Stimulated activated CD4-positive, alpha-beta T cell treated with anti-CD3 and anti-CD28 coated beads, Interleukin-15, amount 100 ng/mL, for 48 hours (primary cell): ENCODE data around the gene ACOT11.

ENCODE experiments used
- DNase-seq, 2 donors: peaks; one replicate each; pipeline ENCODE4 v3.0.0-alpha.2; 2020; ENCODE audit warnings: low read depth in 2 of 2

The ACOT11 gene

DNA sequence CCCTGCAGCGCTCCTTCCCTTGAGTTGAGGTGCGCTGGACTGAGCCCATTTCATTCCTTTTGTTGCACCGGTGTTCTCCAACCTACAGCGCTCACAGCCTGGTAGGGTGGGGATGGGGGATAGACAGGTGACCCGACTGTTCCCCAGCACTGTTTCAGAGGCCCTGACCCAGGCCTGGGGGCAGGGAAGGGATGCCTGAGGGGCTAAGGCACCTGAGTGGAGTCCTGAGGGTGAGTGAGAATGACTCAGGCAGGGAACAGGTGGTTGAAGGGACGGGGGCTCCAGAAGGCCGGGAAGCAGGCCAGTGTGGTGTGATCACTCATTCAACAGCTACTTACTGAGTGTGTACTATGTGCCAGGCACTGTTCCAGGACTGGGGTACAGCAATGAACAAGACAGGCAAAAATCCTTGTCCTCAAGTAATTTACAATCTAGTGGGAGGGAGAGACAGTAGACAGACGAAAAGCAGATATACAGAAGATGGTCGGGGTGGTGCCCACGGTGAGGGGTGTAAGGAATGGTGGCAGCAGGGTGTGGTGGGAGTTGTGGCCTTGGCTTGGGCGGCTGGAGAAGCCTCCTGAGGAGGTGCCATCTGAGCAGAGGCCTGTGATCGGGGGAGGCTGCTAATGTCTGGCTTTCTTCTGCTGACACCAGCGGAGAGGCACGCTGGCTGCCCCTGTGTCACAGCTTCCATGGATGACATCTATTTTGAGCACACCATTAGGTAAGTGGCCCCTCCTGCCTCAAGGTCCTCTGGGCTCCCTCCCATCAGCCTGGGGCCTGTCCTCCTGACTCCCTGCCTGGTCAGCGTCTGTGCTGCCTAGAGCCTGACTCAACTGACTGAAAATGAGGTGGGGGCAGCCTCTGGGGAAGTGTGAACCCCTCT is 37.4 kb downstream of the ACOT11 start:
- no peak for DNase-seq

DNA sequence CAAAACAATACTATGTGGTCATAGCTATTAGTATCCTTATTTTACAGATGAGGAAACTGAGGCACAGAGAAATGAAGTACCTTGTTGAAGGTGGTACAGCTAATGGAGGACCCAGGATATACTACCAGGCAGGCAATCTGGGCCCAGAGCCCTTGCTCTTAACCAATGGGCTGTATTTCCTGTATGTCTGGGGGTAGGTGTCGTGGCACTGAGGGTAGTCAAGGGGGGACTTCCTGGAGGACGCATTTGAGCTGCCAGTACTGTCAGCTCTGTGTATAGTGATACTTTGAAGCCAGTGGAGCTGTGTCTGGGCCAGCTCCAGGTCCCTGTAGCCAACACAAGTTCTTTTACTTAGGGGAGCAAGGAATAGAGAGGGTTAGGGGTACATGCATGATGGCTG is 40.3 kb downstream of the ACOT11 start:
- no peak for DNase-seq

DNA sequence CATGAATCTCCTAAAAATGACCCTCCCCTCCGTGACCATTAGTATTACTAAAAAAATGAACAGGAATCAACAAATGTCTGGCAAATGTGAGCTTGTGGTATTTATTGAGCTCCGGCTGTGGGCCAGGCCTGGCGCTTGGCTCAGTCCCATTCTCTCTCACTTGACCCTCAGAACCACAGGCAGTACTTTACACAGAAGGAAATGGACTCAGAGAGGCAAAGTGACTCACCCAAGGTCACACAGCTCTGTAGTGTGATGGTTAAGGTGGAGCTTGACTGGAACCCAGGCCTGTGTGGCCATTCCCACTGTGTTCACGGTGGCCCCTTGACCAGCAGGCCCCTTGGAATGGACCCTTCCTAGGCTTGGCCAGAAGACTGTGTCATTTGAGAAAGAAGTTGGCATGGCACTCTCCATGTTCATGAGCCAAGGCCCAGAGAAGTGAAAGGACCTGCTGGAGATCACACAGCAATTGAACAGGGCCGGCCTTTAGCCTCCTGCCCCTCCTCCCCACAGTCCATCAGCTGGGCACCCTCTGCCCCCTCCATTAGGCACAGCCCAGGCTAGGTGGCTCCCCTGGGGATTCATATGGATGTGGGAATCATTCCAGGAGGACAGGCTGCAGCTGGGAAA is 43.2 kb downstream of the ACOT11 start:
- DNase-seq, result no peak

DNA sequence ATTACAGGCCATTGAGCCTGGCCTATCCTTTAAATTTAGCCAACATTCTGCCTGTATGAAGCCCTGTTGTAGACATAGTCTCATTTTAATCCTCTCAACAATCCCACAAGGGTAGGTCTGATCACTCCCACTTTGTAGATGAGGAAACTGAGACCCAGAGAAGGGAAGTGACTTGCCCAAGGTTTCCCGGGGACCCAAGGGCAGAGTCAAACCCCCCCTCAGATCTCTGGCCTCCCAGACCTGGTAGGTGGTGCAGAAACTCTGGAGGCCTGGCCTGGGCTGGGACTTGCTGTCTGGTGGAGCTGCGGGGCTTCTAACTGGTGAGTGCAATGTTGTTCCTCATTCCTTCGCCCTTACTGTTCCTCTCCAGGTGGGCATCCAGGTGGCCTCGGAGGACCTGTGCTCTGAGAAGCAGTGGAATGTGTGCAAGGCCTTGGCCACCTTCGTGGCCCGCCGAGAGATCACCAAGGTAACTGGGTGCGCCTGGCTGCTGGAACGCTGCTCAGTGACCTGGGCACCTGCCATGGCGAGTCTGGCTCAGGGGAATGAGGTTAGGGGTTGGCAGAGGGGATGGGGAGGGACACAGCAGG is 45.6 kb downstream of the ACOT11 start:
- DNase-seq, result no peak

DNA sequence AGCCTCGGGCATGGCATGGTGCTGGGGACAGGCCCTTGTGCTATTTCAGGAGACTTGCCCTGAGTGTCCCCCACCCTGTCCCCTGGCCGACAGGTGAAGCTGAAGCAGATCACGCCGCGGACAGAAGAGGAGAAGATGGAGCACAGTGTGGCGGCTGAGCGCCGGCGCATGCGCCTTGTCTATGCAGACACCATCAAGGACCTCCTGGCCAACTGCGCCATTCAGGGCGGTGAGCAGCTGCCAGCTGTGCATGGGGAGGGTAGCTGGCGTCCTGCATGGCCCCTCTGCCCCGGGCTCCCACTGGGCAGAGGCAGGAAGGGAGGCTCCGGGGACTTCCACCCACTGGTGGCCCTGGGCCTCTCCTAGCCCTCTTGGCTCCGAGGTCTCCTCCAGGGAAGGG is 46.4 kb downstream of the ACOT11 start:
- no peak for DNase-seq

DNA sequence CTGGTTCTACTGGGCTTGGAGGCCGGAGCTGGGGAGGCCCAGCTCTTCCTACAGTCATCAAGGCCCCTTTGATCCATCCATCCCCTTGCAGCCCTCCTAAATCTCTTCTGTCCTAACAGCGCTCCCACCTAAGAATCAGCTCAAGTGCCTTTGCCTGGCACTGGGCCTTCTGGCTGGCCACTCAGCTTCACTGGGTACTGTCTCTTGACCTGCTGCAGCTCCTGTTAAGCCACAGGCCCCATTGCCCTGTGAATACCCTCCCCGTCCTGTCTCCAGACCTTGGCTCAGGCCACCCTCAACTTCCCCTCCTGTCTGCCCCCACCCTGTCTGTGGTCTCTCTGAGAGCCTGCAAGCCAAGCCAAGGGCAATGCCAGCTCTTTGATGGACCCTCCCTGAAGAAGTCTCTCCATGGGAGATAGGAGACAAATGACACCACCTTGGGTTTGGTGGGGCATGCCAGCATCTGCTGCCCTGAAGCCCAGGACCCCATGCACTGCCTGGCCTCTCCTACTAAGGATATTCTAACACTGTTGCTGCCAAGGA is 48.0 kb downstream of the ACOT11 start:
- no peak for DNase-seq

DNA sequence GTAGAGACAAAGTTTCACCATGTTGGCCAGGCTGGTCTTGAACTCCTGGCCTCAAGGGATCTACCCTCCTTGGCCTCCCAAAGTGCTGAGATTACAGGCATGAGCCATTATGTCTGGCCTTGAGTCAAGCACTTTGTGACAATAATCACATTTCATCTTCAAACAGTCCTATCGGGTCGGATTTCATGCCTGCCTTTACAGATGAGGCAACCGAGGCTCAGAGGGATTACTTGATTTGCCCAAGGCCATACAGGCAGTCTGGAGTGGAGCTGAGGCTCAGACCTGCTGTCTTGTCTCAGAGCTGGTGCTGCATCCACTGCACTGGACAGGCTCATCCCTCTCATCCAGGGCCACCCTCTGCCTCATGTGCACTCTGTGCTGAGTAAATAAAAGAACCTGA is 48.7 kb downstream of the ACOT11 start:
- DNase-seq, result no peak

DNA sequence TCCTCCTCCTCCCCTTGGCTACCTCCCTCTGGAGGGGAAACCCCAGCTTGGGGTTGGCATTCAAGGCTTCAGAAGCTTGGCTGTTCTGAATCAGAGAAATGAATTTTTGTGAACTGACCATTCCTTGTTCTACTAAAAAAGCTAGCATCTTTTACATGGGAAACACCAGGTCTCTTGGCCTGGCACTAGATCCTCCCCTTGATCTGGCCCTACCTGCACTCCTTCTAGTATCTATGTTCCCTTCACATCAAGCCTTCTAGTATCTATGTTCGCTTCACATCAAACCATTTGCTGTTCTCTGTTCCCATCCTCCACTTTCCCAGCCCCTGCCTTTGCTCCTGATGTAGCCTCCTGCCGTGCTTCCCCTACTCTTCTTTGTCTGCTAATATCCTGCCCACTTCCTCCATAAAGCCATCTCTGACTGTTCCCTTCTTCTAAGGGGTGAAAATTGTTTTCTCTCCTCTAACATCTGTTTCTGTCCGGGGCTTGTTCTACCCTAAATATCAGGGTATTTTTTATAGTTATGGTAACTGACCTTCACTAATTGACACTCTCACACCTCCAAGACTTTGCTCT is 49.5 kb downstream of the ACOT11 start:
- no peak for DNase-seq

DNA sequence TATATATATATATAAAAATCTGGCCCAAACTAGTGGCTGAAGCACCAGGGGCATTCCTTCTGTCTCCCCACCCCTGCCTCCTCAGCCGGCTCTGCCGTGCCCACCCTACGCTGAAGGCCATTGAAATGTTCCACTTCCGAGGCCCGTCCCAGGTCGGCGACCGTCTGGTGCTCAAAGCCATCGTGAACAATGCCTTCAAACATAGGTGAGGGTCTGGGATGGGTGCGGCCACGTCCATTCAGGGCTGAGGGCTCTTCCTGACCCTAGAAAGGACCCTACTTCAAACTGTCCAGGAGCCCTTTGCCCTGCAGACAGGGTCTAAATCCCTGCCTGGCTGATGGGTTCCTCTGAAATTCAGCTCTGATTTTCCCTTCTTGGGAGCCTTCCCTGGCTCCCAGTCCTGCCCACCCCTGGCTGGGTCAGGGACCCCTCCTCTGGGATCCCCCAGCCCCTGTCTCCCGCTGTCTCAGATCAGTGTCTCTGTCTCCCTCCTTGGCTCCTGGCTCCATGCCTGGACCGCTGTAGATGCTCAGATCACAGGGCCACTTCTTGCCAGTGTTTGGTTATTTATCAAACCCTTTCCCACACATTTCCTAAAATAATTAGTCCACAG is 51.3 kb downstream of the ACOT11 start:
- DNase-seq, result no peak

DNA sequence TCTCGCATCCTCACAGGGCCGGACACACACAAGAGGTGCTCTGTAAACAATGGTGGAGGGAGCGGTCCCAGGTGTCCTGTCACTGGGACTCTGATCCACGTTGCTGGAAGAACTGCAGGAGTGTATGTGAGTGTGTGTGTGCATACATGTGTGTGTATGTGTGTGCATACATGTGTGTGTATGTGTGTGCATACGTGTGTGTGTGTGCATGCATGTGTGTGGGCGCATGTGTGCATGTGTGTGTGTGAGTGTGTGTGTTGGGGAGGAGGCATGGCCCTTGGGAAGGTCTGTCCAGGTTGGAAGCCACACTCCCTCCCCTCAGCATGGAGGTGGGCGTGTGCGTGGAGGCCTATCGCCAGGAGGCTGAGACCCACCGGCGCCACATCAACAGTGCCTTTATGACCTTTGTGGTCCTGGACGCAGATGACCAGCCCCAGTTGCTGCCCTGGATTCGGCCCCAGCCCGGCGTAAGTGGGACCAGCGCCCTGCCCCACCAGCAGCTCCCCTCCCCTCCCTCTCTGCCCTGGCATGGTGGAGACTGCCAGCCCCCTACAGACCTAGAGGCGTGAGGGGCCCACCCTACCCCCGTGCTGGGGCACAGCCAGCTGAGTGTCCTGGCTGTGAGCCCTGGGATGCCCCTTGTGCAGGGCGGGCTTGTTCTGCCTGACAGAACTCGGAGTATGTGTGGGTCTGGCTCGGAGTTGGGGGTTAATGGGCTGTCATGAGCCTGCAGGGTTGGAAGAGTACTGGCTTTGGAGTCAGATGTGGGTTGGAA is 53.1 kb downstream of the ACOT11 start:
- no peak for DNase-seq

DNA sequence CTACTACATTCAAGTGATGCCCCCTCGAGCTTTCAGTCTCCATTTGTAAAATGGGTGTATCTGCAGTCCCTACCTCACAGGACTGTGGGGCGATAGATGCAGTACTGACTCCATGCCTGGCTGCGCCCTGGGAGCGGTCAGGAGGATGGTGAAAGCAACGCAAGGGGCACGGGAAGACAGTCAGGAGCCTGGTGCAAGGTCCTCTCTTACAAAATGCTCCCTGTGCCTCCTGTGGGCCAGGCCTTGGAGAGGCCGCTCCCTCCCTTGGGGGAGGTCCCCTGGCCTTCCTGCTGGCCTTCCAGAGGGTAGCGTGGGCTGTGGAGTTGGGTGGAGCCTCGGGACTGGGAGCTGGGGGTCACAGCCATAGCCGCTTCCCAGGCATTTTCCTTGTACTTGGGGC is 53.7 kb downstream of the ACOT11 start:
- DNase-seq, result no peak

DNA sequence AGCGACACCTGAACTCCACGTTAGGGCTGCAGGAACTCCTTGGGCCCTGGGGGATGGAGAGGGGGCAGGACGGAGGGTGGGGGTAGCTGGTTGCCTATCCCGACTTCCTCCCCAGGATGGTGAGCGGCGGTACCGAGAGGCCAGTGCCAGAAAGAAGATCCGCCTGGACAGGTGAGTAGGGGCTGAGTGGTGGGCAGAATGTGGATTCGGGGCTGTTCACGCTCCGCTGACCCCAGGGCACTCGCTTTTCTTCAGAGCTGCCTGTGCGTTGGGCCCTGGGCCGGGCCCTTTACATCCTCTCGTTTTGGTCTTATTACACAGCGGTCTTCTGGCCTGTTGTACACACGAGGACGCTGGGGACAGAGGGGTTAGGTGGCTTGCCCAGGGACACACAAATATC is 54.5 kb downstream of the ACOT11 start:
- DNase-seq, result no peak

DNA sequence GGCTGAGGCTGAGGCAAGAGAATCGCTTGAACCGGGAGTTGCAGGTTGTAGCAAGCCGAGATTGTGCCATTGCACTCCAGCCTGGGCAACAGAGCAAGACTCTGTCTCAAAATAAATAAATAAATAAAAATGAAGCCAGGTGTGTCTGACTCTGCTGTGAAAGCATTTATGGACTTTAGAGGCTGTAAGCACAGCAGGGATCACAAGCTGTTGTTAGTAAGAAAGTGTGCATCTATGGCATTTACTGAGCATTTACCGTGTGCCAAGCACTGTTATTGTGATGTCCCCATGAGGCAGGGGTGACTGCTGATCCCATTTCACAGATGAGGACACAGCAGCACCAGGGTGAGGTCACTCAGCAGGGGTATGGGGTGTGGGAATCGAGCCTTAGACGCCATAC is 55.2 kb downstream of the ACOT11 start:
- DNase-seq, result no peak

DNA sequence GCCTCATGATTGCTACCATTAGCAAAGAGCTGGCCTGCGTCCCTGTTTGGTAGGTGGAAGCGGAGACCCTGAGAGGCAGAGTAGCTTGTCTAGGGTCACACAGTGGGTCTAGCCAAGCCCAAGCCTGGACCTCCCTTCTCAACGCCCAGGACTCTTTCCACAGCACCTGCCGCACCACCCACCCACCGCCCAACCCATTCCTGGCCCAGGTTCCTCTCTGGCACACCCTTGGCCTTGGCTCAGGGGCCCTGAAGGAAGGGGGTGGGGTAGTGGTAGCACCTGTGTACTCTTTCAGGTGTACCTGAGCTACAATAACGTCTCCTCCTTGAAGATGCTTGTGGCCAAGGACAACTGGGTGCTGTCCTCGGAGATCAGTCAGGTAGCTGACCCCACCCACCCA is 56.0 kb downstream of the ACOT11 start:
- no peak for DNase-seq

DNA sequence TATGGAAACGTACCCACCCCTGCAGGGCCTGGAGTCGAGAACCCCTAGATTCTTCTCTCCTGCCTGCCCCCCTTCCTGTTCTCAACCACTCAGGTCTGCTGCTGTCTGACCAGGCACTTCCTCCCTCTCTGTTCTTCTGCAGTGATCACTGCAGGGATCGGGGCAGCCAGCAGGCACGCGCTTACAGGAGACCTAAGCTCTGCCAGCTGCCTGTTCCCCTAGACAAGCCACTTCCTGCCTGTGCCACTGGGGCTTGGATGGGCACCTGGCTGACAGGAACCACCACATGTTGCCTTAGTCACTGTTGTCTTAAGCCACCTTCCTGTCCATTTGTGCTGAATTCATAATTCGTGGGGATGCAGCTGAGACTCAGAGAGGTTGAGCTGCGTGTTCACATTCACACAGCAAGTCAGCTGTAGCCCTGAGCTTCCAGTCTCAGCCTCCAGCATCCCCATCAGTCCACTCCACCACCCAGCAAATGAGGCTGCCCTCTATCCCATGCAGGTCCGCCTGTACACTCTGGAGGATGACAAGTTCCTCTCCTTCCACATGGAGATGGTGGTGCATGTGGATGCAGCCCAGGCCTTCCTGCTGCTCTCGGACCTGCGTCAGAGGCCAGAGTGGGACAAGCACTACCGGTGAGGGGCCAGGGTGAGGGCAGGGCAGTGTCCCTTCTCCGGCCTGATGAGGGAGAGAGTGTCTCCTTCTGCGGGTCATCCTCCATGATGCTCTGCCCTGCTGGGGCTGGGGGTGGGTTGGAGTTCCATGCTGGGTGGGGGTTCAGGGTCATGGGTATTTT is 56.7 kb downstream of the ACOT11 start:
- no peak for DNase-seq

DNA sequence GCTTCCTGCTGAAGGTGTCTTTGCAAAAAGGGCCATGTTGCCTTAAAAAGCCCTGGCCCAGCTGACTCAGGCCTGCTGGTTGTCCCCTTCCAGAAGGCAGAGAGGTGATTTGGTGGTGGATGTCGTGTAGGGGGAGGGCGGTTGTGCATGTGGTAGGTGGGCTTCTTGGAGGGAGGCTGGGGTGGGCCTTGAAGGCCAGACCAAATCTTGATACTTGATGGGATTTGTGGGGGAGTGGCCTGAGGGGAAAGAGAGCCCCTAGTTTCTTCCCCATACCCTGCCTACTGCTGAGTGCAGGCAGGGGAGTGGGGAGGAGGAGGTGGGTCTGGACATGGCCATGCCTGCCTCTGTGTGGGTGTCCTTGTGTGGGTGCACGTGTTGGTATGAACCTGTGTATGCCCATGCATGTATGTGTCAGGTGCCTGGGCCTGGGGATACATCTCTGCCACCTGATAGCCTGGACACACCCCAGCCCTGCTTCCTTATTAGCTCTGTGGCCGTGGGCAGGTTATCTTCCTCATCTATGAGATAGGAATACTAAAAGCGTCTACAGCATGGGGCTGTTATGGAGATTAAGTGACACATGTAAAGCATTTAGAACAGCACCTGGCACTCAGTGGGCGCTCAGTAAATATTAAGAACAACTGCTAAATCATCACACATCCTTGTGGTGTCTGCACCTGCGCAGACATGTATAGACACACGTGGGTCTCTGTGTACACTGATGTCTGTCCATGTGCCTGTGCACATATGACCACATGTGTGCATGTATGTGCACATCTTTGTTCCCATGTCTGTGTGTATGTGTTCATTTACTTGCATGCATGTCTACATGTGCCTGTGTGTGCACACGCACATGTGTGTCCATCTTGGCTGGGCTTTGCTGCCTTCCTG is 58.3 kb downstream of the ACOT11 start:
- no peak for DNase-seq

DNA sequence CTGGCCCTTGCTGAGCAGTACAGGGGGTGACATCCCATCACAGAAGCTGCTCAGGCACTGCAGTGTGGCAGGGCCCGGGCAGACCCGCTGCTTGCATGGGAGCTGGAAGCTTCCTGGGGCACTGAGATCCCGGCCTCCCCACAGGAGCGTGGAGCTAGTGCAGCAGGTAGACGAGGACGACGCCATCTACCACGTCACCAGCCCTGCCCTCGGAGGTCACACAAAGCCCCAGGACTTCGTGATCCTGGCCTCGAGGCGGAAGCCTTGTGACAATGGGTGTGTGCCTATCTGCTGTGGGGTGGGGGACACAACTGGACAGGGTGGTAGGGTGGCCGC is 58.9 kb downstream of the ACOT11 start:
- no peak for DNase-seq

DNA sequence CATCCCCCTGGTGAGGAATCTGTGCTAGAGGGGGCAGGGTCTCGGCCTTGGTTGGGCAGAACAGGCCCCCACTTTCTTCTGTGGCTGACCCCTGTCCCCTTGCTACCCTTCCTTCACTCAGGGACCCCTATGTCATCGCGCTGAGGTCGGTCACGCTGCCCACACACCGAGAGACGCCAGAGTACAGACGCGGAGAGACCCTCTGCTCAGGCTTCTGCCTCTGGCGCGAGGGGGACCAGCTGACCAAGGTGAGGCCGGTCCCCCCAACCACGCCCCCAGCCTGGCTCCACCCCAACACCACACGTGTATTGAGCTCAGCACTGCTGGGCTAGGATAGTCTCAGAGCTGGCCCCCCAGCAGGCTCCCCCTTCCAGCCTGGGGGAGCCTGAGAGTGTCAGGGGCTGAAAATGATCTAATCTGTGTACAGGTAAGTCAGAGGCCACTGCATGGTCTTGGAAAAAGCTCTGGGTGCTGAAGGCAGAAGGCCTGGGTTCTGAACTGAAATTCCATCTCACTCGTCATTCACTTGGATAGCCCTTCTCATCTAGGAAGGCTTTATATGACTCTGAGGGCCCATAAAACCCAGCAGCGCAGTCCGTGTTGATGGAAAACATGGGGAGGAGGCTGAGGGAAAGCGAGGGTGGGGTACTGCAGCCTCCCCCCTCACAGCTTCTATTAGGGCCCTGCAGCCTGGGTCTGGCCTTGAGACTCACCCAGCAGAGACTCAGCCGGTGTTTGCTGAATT is 60.0 kb downstream of the ACOT11 start:
- no peak for DNase-seq
